Thoracic aorta (tissue), 2 donors: ENCODE measurements around the gene LRP1B. TPM values are rescaled to one million over a fixed set of nuclear protein-coding genes. Genes with fewer than 3 reads are reported as not detected.
"Not testable (repeated sequence)": the region's sequence is repeated elsewhere in the genome, so short reads cannot be mapped to it uniquely, and the experiment has no call there.

Experiments
- ATAC-seq: fragments of 150-250 bp; one replicate; pipeline ENCODE4 v1.8.0; 2017; ENCODE audit warnings: low read depth; ENCODE audit not compliant: insufficient number of reproducible peaks, low FRiP score
- DNase-seq: peaks from one replicate; pipeline ENCODE4 v3.0.0-alpha.2; 2020; ENCODE audit warnings: low spot score
- H3K27ac ChIP-seq, 2 donors: fragments of 200-600 bp; sonication (generic); 1 replicate in 1 of 2; 2 replicates in 1 of 2; pipeline ENCODE4 v1.5.1; 2016; ENCODE audit warnings: mild to moderate bottlenecking in 2 of 2, moderate library complexity in 2 of 2
- H3K27me3 ChIP-seq: fragments of 200-600 bp; sonication (generic); replicated peaks from 2 replicates; pipeline ENCODE4 v1.6.0; 2016; ENCODE audit warnings: mild to moderate bottlenecking; ENCODE audit not compliant: insufficient read depth
- H3K36me3 ChIP-seq: fragments of 200-600 bp; sonication (generic); one replicate; pipeline ENCODE4 v1.5.1; 2016
- H3K4me1 ChIP-seq, 2 donors: fragments of 200-600 bp; sonication (generic); 1 replicate in 1 of 2; 2 replicates in 1 of 2; pipeline versions ENCODE4 v1.5.1 to v1.6.0; 2016; ENCODE audit warnings: low read depth in 2 of 2, mild to moderate bottlenecking in 1 of 2; ENCODE audit not compliant: control insufficient read depth in 1 of 2
- H3K4me3 ChIP-seq: fragments of 200-600 bp; sonication (generic); 2 replicates; pipeline ENCODE4 v1.5.1; 2016; ENCODE audit warnings: mild to moderate bottlenecking
- H3K9me3 ChIP-seq: fragments of 200-600 bp; sonication (generic); 2 replicates; pipeline ENCODE4 v1.5.1; 2016
- total RNA-seq, 2 donors: library from RNA; depleted of rRNA; stranded (reverse); fragments of >200 nt; gene quantifications; one replicate each; pipeline versions ENCODE4 v1.1.0 to v1.2.3, GENCODE V29; 2016
- TF ChIP-seq, protein P1 (sequence below): fragments of 200-600 bp; sonication (generic); IDR thresholded peaks from one replicate; pipeline ENCODE4 v1.5.1; 2019; ENCODE audit warnings: antibody characterized with exemption

The LRP1B gene
- total RNA-seq, 2 donors from 2014 or later: 0.27 to 0.28 TPM

DNA sequence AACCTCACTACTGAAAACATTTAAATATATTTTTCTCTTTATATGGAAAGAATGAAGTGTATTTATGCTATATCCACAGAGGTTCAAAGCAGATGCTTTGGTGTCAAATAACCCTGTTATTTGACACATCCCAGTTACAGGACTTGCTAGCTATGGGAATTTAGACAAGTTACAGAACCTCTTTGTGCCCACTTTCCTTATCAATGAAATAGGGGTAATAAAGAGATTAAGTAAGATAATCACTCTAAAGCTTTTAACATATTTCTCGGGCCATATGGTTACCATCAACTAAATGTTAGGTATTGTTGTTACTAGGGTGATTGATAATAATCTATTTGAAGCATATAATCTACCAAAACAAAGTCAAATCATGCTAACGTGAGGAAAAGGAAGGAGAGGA, 1690.0 kb downstream of the LRP1B start:
- Histone ChIP-seq H3K4me1 (no peaks in the 10 kb centered on the region), H3K36me3 (no peaks in the 10 kb centered on the region), H3K27me3 (no peaks in the 10 kb centered on the region), H3K27ac (no peak overlapping the region), H3K4me3 (no peak overlapping the region), H3K9me3 (no peaks in the 10 kb centered on the region)
- TF ChIP-seq, protein P1, sequence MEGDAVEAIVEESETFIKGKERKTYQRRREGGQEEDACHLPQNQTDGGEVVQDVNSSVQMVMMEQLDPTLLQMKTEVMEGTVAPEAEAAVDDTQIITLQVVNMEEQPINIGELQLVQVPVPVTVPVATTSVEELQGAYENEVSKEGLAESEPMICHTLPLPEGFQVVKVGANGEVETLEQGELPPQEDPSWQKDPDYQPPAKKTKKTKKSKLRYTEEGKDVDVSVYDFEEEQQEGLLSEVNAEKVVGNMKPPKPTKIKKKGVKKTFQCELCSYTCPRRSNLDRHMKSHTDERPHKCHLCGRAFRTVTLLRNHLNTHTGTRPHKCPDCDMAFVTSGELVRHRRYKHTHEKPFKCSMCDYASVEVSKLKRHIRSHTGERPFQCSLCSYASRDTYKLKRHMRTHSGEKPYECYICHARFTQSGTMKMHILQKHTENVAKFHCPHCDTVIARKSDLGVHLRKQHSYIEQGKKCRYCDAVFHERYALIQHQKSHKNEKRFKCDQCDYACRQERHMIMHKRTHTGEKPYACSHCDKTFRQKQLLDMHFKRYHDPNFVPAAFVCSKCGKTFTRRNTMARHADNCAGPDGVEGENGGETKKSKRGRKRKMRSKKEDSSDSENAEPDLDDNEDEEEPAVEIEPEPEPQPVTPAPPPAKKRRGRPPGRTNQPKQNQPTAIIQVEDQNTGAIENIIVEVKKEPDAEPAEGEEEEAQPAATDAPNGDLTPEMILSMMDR: no peak
- DNase-seq: no peak
- ATAC-seq: no peak

DNA sequence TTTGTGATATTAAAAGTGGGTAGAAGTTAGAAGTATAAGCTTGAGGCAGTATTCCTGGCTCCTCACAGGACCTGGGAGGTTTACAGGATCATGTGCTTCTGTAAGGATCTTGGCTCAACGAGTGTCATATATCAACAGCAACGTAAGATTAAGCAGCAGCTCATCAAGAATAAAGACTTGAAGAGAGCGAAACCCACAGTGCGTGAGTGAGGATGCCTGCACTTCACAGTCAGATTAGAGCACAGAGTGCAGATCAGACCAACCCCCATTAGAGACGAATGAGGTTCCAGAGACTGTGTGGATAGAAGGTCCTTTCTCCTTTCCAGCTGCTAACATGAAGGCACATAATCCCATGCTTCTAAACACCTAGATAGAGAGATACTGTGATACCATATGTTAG, 1693.9 kb downstream of the LRP1B start:
- Histone ChIP-seq H3K9me3 (no peaks in the 10 kb centered on the region), H3K27ac (no peak overlapping the region), H3K4me3 (no peak overlapping the region), H3K36me3 (no peaks in the 10 kb centered on the region), H3K4me1 (no peaks in the 10 kb centered on the region), H3K27me3 (no peaks in the 10 kb centered on the region)
- no peak for ATAC-seq
- no peak for DNase-seq
- TF ChIP-seq, protein P1: no peak

DNA sequence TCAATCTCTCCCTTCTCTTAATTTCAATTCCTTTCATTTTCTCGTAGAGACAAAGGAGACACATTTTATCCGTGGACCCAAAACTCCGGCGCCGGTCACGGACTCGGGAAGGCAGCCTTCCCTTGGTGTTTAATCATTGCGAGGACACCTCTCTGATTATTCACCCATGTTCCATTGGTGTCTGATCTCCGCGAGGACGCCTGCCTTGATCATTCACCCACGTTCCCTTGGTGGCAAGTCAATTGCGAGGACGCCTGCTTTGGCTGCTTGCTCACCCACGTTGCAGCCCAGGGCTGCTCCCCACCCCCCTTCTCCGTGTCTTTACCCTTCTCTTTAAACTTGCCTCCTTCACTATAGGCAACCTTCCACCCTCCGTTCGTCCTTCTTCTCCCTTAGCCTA, 1703.8 kb downstream of the LRP1B start:
- H3K27me3 ChIP-seq, H3K27ac ChIP-seq, ATAC-seq, H3K4me3 ChIP-seq, H3K9me3 ChIP-seq, H3K4me1 ChIP-seq, H3K36me3 ChIP-seq, DNase-seq: not testable (repeated sequence)

DNA sequence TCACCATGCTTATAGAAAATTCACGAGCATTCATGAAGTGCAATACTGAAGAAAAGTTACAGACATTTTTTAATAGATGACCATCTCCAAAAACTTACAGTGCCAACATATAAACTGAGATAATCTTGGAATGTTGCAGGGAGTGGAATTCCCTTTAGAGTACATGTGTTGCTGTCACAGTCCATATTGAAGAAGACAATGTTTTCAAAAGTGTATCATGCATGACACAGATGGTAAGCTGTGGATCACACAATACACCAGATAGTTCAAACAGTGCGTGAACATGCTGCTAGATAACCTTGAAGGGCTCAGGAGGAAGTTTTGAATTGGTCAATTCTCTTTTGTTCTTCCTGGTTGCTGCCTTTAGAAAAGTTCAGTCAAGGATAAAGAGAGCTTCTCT, 1706.3 kb downstream of the LRP1B start:
- no peaks in the 10 kb centered on the region for H3K36me3 ChIP-seq
- H3K9me3 ChIP-seq: no peaks in the 10 kb centered on the region
- no peaks in the 10 kb centered on the region for H3K27me3 ChIP-seq
- H3K27ac ChIP-seq: no peak overlapping the region
- ATAC-seq (no peak), DNase-seq (no peak)
- TF ChIP-seq, protein P1: no peak
- no peak overlapping the region for H3K4me3 ChIP-seq
- H3K4me1 ChIP-seq: no peaks in the 10 kb centered on the region

DNA sequence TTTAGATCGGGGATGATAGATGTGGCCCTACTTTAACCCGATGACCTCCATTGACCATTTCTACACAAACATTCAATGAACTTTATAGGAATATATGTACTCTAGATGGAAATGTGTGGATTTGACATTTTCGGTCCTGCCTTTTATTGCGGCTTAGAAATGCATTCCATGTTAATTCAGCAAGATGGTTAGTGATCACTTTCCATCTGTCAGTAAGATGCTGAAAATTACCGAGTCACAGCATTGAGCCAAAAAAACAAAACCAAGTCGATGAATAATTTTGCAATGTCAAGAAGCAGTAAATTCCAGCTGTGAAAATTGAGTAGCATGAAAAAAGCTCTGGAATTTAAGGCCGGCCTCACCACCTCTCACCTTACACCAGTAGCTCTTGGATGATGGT, 1708.1 kb downstream of the LRP1B start:
- H3K27ac ChIP-seq: no peak overlapping the region
- H3K9me3 ChIP-seq: no peaks in the 10 kb centered on the region
- TF ChIP-seq, protein P1: no peak
- DNase-seq (no peak), ATAC-seq (no peak)
- no peaks in the 10 kb centered on the region for H3K4me1 ChIP-seq
- H3K36me3 ChIP-seq: no peaks in the 10 kb centered on the region
- H3K4me3 ChIP-seq: no peak overlapping the region
- no peaks in the 10 kb centered on the region for H3K27me3 ChIP-seq

DNA sequence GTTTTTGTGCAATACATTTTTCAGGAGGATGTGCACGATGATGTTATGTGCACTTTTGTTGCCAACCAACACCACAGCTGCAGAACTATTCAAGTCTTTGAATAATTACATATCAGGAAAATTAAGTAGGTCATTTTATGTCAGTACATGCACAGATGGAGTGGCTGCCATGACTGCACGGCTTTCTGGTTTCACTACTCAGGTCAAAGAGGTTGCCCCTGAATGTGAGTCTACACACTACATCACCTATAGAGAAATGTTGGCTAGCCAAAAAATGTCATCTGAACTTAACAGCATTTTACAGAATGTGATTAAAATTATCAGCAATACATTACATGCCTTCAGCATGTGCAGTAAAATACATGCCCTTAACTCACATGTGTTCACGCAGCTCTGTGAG, 1713.3 kb downstream of the LRP1B start:
- no peaks in the 10 kb centered on the region for H3K9me3 ChIP-seq
- no peaks in the 10 kb centered on the region for H3K36me3 ChIP-seq
- ATAC-seq (no peak), DNase-seq (no peak)
- H3K27ac ChIP-seq: no peak overlapping the region
- no peak overlapping the region for H3K4me3 ChIP-seq
- no peaks in the 10 kb centered on the region for H3K4me1 ChIP-seq
- TF ChIP-seq, protein P1: no peak
- no peaks in the 10 kb centered on the region for H3K27me3 ChIP-seq
